BE2C (cell line): Measurements from ENCODE around the gene SMIM24.

ENCODE experiments used
- DNase-seq: peaks from one replicate; pipeline ENCODE4 v3.0.0-alpha.2; 2020
- H3K27me3 ChIP-seq: fragments of 250-450 bp; sonication (Bioruptor Pico); 2 replicates; pipeline ENCODE4 v1.5.1; 2020; ENCODE audit warnings: mild to moderate bottlenecking
- H3K36me3 ChIP-seq: fragments of 250-450 bp; sonication (Bioruptor Pico); 2 replicates; pipeline ENCODE4 v1.5.1; 2020; ENCODE audit warnings: mild to moderate bottlenecking
- H3K4me1 ChIP-seq: fragments of 250-450 bp; sonication (Bioruptor Pico); 2 replicates; pipeline ENCODE4 v1.5.1; 2020
- H3K4me3 ChIP-seq: 2 replicates; pipeline ENCODE4 v1.5.1; 2011; ENCODE audit warnings: low read depth, low read length
- H3K9me3 ChIP-seq: fragments of 250-450 bp; sonication (Bioruptor Pico); 2 replicates; pipeline ENCODE4 v1.5.1; 2020
- TF ChIP-seq, protein P1 (sequence below): IDR thresholded peaks from 2 replicates; pipeline ENCODE4 v1.5.1; 2012; ENCODE audit warnings: mild to moderate bottlenecking, low read depth, low read length

SMIM24 gene

DNA sequence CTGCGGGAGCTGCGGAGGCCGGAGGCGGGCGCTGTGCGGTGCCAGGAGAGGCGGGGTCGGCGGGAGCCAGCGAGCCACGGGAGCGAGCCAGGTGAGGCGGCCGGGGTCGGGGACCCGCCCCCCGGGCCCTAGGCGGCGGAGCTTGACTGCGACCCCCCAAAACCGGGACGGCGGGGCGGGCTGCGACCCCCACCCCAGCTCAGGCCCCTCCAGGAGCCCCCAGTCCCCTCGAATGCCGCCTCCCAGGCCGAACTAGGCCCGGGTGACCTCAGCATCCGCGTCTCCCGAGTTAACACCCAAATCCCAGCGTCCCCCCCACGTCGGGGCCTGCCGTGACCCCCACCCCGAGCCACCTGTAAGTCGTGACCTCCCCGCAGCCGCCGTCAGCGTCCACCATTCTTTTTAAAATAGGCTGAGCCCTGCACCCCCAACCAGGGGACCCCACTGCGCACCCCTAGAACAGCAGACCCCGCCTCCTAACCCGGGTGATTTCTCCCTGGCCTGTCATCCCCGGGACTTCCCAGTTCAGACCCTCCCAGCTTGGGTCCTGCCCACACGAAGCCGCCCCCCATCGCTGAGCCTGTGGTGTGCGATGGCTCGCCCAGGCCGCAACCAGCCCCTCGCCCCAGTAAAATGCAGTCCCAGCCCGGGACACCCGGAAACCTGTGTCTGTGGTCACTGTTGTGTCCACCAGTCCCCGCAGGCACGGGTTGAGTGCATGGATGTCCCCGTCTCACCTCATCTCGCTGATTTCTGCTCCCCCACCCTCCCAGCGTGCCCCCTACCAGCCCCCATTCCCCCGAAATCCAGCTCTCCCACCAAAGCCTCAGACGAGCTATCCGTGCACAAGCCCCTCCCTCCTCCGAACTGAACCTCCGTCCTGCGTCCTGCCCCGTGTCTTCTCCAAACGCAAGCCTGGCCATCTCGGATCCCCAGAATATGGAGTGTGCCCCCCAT is 26.3 kb upstream of the SMIM24 start:
- Histone ChIP-seq H3K36me3 (peaks cover 13% of the 10 kb centered on the region; the same call in 1 of the 2 replicates), H3K4me3 (peak overlapping the region; percentile 83), H3K4me1 (no peaks in the 10 kb centered on the region; the same call in none of the 2 replicates), H3K27me3 (no peaks in the 10 kb centered on the region), H3K9me3 (no peaks in the 10 kb centered on the region)
- DNase-seq = no peak
- TF ChIP-seq, protein P1, sequence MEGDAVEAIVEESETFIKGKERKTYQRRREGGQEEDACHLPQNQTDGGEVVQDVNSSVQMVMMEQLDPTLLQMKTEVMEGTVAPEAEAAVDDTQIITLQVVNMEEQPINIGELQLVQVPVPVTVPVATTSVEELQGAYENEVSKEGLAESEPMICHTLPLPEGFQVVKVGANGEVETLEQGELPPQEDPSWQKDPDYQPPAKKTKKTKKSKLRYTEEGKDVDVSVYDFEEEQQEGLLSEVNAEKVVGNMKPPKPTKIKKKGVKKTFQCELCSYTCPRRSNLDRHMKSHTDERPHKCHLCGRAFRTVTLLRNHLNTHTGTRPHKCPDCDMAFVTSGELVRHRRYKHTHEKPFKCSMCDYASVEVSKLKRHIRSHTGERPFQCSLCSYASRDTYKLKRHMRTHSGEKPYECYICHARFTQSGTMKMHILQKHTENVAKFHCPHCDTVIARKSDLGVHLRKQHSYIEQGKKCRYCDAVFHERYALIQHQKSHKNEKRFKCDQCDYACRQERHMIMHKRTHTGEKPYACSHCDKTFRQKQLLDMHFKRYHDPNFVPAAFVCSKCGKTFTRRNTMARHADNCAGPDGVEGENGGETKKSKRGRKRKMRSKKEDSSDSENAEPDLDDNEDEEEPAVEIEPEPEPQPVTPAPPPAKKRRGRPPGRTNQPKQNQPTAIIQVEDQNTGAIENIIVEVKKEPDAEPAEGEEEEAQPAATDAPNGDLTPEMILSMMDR = no peak

DNA sequence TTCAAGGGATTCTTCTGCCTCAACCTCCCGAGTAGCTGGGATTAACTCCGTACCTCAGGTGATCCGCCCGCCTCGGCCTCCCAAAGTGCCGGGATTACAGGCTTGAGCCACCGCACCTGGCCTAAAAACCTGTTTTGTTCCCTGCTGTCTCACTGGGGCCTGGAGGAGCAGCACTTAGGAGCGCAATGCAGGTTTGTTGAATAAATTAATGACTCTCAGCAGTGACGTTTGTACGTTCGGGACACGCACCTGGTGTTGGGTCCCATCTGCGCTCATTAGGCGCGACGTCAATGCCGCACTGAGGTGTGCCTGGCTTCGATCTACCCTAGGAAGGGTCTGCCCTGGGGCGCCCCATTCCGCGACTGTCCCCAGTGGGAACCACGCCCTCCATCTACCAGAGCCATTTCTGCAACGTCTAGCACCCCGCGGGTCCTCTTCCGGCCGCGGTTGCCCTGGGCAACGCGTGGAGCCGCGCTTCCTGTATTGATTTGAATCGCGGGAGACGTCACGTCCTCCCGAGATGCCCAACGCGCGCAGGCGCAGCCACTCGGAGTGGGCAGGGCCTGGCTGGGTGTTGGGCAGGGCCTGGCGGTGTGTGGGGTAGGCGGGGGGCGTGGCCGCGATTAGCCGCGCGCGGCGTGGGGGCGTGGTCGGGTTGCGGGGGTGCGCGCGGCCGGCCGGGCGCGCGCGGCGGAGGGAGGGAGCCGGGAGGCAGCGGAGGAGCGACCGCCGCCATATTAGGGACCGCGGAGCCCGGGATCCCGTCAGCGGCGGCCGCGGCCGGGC is 25.5 kb upstream of the SMIM24 start, which contains the start of gene FZR1:
Gene FZR1, plus strand, starts transcription at position 714 of the 786 bp plus-strand sequence. CDS start 16,679 bp downstream, outside the sequence.
- H3K4me1 ChIP-seq = no peaks in the 10 kb centered on the region; the same call in none of the 2 replicates
- no peaks in the 10 kb centered on the region for H3K9me3 ChIP-seq
- H3K4me3 ChIP-seq = peak within 1 kb of the TSS; percentile 83
- H3K27me3 ChIP-seq = no peaks in the 10 kb centered on the region
- peaks cover 11% of the 10 kb centered on the region; the same call in 1 of the 2 replicates for H3K36me3 ChIP-seq
- TF ChIP-seq, protein P1 = no peak
- DNase-seq = peak; percentile 99

DNA sequence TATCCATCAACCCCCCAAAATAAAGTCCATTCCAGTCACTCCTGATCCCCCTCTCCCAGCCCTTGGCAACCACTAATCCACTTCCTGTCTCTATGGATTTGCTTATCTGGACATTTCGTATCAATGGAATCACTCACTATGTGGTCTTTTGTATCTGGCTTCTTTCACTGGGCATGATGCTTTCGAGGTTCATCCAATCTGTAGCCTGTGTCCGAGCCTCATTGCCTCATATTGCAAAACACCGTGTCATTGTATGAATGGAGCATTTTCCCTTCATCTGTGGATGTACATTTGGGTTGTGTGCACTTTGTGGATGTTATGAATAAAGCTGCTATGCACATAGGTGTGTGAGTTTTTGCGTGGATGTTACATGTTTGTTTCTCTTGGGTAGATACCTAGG is 24.4 kb upstream of the SMIM24 start:
- TF ChIP-seq, protein P1 = no peak
- H3K27me3 ChIP-seq = no peaks in the 10 kb centered on the region
- H3K4me1 ChIP-seq = no peaks in the 10 kb centered on the region; the same call in none of the 2 replicates
- no peaks in the 10 kb centered on the region for H3K9me3 ChIP-seq
- no peak overlapping the region for H3K4me3 ChIP-seq
- H3K36me3 ChIP-seq = peaks cover 8% of the 10 kb centered on the region; the same call in 1 of the 2 replicates
- DNase-seq = no peak

DNA sequence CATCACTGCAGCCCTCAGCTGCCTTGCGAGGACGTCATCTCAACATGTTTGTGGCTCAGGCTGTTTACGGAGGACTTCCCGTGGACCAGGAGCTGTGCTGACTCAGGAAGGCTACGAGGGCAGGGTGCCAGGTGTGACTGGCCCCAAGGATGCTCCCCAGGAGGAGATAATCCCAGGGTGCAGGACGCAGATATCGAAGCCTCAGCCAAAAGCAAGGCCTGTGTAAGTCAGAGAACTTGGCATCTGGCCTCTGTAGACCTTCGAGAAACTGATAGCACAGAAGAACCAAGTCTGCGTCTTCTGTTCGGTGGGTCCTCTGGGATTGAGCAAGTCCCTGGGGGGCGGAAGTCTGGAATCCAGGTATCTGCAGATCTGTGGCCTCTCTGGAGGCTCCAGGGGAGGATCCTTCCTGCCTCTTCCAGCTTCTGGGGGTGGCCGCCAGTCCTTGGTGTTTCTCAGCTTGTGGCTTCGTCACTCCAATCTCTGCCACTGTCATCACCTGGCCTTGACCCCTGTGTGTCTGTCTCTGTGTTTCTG is 22.8 kb upstream of the SMIM24 start:
- Histone ChIP-seq H3K4me1 (no peaks in the 10 kb centered on the region; the same call in none of the 2 replicates), H3K9me3 (no peaks in the 10 kb centered on the region), H3K4me3 (no peak overlapping the region), H3K27me3 (no peaks in the 10 kb centered on the region), H3K36me3 (peaks cover 7% of the 10 kb centered on the region)
- TF ChIP-seq, protein P1 = no peak
- no peak for DNase-seq

DNA sequence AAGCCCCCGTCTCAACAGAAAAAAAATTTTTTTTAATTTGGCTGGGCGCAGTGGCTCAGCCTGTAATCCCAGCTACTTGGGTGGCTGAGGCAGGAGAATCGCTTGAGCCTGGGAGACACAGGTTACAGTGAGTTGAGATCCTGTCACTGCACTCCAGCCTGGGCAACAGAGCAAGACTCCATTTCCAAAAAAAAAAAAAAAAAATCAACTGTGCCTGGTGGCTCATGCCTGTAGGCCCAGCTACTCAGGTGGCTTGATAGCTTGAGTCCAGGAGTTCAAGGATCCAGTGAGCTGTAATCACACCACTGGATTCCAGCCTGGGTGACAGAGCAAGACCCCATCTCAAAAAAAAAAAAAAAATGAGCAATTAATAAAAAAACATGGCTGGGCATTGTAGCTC is 21.5 kb upstream of the SMIM24 start:
- Histone ChIP-seq H3K9me3 (no peaks in the 10 kb centered on the region), H3K36me3 (peaks cover 11% of the 10 kb centered on the region), H3K4me3 (no peak overlapping the region), H3K4me1 (no peaks in the 10 kb centered on the region; the same call in none of the 2 replicates), H3K27me3 (no peaks in the 10 kb centered on the region)
- no peak for DNase-seq
- TF ChIP-seq, protein P1 = no peak
